Measurements from ENCODE around the gene SNED1. TPM values are rescaled to one million over a fixed set of nuclear protein-coding genes. Genes with fewer than 3 reads are reported as not detected.

The SNED1 gene
- total RNA-seq, 2 donors from 2014 or later, result 4.6 TPM

DNA sequence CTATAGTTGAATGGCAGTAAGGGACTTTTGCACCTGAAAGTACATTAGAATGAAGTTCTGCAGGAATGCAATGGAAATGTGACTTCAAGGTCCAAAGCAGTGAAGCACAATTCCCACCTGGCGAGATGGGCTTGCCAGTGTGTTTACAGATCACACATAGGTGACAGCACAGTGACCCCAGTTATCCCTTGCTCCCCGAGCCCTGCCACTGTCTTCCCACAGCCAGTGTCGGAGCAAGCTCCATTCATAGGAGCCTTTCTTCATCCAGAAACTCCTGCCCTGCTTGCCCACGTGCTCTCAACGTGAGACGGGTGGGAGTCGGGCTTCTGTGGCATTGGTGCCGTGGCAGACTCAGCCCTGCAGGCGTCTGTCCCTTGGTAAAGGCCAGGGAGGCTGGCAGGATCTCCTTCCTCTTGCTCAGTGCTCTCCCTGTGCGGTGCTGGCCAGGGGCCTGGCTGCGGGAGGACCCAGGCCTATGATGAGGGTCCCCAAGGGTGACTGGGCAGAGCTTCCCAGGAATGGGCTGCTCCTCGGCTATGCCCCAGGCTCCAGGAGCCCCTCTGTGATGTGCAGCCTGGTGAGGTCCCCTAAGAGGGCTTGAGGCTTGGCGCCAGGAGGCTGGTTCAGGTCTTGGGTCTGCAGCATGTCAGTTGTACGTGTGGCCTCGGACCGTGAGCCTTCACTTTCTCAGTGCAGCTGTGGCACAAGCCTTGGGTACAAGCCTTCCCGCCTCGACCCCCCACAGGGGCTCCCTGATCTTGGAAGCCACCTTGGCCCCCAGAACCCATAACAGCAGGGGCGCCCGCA, 40.2 kb downstream of the SNED1 start:
- DNase-seq, result no peak
- intact Hi-C loops (cut with DNase I), result no loop called here
- Histone ChIP-seq H3K9ac (ENCODE audit: low read depth in 2 of 2, low read length in 2 of 2) (no peak overlapping the region), H3K27ac (no peak overlapping the region), H3K9me3 (no peaks in the 10 kb centered on the region), H3K4me1 (no peaks in the 10 kb centered on the region), H3K27me3 (no peaks in the 10 kb centered on the region), H3K36me3 (no peaks in the 10 kb centered on the region), H3K4me3 (no peak overlapping the region)
- TF ChIP-seq, protein P1, sequence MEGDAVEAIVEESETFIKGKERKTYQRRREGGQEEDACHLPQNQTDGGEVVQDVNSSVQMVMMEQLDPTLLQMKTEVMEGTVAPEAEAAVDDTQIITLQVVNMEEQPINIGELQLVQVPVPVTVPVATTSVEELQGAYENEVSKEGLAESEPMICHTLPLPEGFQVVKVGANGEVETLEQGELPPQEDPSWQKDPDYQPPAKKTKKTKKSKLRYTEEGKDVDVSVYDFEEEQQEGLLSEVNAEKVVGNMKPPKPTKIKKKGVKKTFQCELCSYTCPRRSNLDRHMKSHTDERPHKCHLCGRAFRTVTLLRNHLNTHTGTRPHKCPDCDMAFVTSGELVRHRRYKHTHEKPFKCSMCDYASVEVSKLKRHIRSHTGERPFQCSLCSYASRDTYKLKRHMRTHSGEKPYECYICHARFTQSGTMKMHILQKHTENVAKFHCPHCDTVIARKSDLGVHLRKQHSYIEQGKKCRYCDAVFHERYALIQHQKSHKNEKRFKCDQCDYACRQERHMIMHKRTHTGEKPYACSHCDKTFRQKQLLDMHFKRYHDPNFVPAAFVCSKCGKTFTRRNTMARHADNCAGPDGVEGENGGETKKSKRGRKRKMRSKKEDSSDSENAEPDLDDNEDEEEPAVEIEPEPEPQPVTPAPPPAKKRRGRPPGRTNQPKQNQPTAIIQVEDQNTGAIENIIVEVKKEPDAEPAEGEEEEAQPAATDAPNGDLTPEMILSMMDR (IDR thresholded peaks at IDR 0.05), result no peak

DNA sequence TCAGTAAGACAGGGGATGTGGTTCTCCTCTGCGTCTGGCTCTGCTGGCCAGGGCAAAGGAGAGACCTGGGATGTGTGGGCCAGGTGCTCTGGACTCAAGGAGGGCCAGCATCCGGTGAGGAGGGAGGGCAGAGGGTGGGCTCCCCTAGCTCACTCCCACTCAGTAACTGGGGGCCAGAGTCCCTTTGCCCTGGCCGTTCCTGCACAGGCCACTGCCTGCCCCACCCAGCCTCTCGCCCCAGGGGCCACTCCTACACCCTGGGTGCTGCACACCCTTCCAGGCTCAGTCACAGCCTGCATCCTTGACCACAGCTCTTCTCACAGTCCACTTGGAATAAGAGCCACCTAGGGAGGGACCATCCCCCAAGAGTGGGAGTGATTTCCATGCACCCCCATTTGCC, 41.0 kb downstream of the SNED1 start:
- no peak overlapping the region for H3K9ac ChIP-seq (ENCODE audit: low read depth in 2 of 2, low read length in 2 of 2)
- no peaks in the 10 kb centered on the region for H3K4me1 ChIP-seq
- H3K27me3 ChIP-seq, result no peaks in the 10 kb centered on the region
- no peaks in the 10 kb centered on the region for H3K9me3 ChIP-seq
- intact Hi-C loops (cut with DNase I), result no loop called here
- no peak overlapping the region for H3K4me3 ChIP-seq
- no peak for DNase-seq
- H3K36me3 ChIP-seq, result no peaks in the 10 kb centered on the region
- TF ChIP-seq, protein P1 (IDR thresholded peaks at IDR 0.05), result no peak
- H3K27ac ChIP-seq, result no peak overlapping the region

DNA sequence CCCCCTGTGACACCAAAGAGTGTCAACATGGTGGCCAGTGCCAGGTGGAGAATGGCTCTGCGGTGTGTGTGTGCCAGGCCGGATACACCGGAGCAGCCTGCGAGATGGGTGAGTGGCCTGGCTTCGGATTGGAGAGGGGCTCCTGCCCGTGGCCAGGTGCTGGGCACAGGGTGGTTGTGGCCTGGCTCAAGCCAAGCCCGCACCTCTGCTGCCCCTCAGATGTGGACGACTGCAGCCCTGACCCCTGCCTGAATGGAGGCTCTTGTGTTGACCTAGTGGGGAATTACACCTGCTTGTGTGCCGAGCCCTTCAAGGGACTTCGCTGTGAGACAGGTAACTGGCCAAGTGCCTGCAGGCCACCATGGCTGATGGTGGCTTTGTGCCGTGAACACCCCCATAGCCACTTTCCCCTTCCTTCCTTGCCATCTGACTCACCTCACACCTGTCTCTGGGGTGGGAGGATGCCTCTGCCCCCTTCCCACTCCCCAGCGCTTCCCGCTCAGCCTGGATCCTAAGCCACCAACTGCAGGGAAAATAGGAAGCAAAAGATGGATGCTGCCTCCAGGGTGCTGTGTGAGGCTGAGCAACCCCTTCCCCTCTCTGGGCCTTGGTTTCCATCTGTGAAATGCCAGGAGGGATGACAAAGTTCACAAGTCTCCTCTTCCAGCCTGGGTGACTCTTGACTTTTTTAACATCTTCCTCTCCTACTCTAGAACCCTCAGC, 41.8 kb downstream of the SNED1 start:
- no peak overlapping the region for H3K4me3 ChIP-seq
- H3K27ac ChIP-seq, result no peak overlapping the region
- DNase-seq, result no peak
- no peaks in the 10 kb centered on the region for H3K4me1 ChIP-seq
- no peaks in the 10 kb centered on the region for H3K9me3 ChIP-seq
- no peaks in the 10 kb centered on the region for H3K36me3 ChIP-seq
- H3K27me3 ChIP-seq, result no peaks in the 10 kb centered on the region
- TF ChIP-seq, protein P1 (IDR thresholded peaks at IDR 0.05), result no peak
- H3K9ac ChIP-seq (ENCODE audit: low read depth in 2 of 2, low read length in 2 of 2), result no peak overlapping the region
- intact Hi-C loops (cut with DNase I), result no loop called here

DNA sequence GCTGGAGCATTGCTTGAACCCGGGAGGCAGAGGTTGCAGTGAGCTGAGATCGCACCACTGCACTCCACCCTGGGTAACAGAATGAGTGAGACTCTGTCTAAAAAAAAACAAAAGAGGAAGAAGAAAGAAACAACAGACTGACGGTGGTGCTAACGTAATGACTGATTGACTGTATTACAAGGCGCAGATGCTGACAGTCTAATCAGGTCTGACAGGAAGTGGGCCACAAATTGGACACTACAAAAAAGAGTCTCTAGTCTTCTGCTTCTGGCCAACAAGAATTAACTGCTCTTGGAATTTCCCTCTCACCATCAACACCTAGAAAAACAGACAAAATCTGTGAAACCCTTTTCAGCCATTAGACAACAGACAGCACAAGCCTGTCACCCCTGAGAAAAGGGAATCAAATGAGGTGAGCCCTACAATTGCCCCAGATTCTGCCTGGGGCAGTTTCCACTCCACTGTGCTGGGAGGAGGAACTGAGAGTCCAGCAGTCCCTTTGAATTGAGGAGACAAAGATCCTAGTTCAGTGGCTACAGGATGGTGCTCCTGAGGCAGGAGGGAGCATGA, 43.3 kb downstream of the SNED1 start:
- Histone ChIP-seq H3K36me3 (no peaks in the 10 kb centered on the region), H3K4me1 (no peaks in the 10 kb centered on the region), H3K4me3 (no peak overlapping the region), H3K27me3 (no peaks in the 10 kb centered on the region), H3K9ac (ENCODE audit: low read depth in 2 of 2, low read length in 2 of 2) (no peak overlapping the region), H3K9me3 (no peaks in the 10 kb centered on the region), H3K27ac (no peak overlapping the region)
- TF ChIP-seq, protein P1 (IDR thresholded peaks at IDR 0.05), result no peak
- intact Hi-C loops (cut with DNase I), result no loop called here
- no peak for DNase-seq

DNA sequence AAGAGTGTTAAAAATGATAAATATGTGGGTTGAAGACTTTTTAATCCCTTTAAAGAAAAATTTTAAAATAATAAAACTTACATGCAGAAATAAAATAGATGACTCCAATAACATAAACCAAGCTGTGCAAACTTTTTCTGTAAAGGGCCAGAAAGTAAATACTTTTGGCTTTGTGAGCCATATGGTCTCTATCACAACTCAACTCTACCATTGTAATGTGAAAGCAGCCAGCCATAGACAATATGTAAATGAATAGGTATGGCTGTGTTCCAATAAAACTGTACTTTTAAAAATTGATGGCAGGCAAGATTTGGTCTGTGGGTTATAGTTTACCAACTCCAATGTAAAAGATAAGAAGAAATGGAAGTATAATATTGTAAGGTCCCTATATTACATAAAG, 45.2 kb downstream of the SNED1 start:
- Histone ChIP-seq H3K4me1 (no peaks in the 10 kb centered on the region), H3K36me3 (no peaks in the 10 kb centered on the region), H3K27me3 (no peaks in the 10 kb centered on the region), H3K9me3 (no peaks in the 10 kb centered on the region), H3K9ac (ENCODE audit: low read depth in 2 of 2, low read length in 2 of 2) (no peak overlapping the region), H3K4me3 (no peak overlapping the region), H3K27ac (no peak overlapping the region)
- intact Hi-C loops (cut with DNase I), result no loop called here
- DNase-seq, result no peak
- TF ChIP-seq, protein P1 (IDR thresholded peaks at IDR 0.05), result no peak
